ENCODE results near the gene APPL1.

DNA sequence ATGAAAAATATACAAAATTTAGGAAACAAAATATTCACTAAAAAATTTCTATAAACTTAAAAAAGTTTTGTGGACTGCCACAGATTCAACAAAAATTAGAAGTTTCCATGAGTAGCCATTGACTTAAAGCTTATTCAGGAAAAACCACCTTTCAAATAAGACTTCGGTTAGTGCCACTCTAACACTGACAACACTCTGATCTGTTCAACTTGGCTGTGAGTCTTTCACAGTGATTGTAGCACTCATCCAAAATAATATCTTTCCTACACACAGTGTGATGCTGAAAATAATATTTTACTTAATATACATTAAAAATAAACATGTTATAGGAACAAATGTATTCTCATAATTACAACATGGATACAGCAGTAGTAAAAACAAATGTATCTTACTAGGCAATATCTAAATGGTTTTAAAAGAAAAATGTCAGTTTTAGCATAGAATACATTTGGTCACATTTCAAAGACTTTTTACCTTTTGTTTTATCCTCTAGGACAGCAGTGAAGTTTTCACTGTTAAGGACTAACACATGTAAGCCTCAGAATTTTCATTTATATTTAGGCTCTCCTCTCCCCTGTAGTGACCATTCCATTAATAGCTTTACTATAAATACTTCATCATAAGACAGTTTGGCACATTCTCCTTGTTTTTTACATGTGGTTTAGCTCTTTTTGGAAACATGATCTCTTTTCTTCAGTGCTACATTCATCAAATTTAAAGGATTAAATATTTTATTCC is 64.8 kb downstream of the APPL1 start, which contains the start of gene ASB14:
- TF ChIP-seq, protein P1, sequence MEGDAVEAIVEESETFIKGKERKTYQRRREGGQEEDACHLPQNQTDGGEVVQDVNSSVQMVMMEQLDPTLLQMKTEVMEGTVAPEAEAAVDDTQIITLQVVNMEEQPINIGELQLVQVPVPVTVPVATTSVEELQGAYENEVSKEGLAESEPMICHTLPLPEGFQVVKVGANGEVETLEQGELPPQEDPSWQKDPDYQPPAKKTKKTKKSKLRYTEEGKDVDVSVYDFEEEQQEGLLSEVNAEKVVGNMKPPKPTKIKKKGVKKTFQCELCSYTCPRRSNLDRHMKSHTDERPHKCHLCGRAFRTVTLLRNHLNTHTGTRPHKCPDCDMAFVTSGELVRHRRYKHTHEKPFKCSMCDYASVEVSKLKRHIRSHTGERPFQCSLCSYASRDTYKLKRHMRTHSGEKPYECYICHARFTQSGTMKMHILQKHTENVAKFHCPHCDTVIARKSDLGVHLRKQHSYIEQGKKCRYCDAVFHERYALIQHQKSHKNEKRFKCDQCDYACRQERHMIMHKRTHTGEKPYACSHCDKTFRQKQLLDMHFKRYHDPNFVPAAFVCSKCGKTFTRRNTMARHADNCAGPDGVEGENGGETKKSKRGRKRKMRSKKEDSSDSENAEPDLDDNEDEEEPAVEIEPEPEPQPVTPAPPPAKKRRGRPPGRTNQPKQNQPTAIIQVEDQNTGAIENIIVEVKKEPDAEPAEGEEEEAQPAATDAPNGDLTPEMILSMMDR (IDR thresholded peaks at IDR 0.05; ENCODE audit: extremely low read depth in 1 of 2, insufficient read depth in 1 of 2, low read depth in 1 of 2, low read length in 2 of 2): no peak
- TF ChIP-seq, protein P2, sequence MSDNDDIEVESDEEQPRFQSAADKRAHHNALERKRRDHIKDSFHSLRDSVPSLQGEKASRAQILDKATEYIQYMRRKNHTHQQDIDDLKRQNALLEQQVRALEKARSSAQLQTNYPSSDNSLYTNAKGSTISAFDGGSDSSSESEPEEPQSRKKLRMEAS (IDR thresholded peaks at IDR 0.05; ENCODE audit: insufficient read depth, insufficient read length): no peak
- TF ChIP-seq EZH2 (IDR thresholded peaks at IDR 0.05; ENCODE audit: borderline replicate concordance, low read depth, low read length, severe bottlenecking) (no peak), POLR2AphosphoS5 (IDR thresholded peaks at IDR 0.05; ENCODE audit: insufficient read depth, low read depth, low read length) (no peak), POLR2A (IDR thresholded peaks at IDR 0.05; ENCODE audit: low read depth, low read length) (no peak), FOS (IDR thresholded peaks at IDR 0.05; ENCODE audit: borderline replicate concordance, insufficient read depth, low read length) (no peak)

Measured in endothelial cell of umbilical vein (primary cell).